Non-pigmented ciliary epithelial cell (primary cell): ENCODE results near the gene PDE4C.

ENCODE experiments used
- DNase-seq: peaks from one replicate; pipeline ENCODE4 v3.0.0-alpha.2; 2010; ENCODE audit warnings: low read depth

Gene PDE4C

DNA sequence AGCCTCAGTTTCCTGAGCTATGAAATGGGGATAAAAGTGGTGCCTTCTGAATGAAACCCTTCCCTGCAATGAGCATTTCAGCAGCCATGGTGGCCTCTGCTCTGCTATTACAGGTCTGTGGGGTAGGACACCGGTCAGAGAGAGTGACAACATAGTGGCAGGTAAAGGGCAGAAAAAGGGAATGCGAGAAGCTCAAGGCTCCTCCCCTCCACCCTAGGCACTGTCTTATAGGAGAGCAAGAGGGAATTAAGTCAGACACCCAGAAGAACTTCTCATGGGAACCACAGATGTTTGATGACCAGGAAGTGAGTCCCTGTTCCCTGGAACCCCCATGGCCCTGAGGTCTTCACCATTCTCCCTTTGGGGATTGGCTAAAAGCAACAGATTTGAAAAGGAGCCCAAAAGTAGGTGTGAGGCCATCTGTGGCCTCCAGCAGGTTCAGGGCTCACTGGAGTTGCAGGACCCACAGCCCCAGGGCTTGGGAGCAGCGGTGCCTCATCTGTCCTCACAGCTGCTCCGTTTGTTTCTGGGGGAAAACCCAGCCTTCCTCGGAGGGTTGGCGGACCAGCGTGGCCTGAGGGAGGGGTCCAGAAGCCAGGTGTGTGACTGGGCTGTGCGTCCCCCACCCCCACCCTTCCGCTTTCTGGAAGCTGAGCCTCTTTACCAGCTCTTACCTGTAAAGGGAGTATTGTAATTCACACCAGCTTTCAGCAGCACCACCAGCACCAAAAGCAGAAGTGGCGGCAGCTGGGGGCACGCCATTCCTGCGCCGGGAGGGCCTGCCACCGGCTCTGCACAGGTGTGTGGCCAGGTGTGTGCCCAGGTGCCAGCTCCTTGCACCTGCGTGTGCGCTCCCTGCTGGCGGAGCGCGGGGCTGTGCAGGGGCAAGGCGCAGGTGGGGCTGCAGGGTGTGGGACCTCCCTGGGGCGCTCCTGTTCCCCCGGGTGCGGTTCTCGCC lies 28.6 kb upstream of the PDE4C start:
- DNase-seq = no peak

GRCh38 chr19:18253716-18254115 lies 27.5 kb upstream of the PDE4C start:
- no peak for DNase-seq

DNA sequence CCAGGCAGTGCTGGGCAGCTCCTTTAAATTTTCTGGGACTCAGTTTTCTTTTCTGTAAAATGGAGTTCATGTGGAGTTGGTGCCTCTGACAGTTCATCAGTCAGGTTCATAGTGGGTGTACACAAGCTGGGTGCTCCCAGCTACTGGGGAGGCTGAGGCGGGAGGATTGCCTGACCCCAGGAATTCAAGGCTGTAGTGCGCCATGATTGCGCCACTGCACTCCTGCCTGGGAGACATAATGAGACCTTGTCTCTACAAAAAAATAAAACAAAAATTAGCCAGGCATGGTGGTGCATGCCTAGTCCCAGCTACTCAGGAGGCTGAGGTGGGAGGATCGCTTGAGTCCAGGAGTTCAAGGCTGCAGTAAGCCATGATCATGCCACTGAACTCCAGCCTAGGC lies 26.9 kb upstream of the PDE4C start:
- DNase-seq = no peak

DNA sequence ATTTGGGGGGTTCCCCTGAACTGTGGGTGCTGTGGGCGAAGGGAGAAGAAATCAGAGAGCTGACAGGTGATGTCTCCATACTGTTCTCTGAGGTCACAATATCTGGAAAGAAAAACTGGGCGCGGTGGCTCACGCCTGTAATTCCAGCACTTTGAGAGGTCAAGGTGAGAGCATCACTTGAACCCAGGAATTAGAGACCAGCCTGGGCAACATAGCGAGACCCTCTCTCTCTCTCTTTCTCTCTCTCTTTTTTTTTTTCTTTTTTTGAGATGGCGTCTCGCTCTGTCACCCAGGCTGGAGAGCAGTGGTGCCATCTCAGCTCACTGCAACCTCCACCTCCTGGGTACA lies 26.1 kb upstream of the PDE4C start:
- DNase-seq = no peak

- DNase-seq = peak; percentile 14
These were observed 25.5 kb upstream of the PDE4C start for GRCh38 chr19:18251587-18252369.

DNA sequence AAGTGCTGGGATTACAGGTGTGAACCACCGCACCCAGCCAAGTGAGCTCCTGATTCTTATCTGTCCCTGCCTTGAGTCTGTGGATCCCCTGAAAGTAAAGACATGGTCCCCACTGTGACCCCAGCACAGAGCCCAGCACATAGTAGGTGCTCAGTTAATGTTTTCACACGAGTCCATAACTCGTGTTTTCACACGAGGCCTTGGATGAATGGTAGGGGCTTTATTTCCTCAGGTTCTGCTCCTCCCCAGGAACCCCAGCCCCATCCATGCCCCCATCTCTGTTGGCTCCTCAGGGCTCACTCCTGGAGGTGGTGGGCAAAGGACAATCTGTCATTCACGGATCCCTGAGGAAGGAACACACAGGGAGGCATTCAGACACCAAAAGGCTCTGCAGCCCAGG lies 23.6 kb upstream of the PDE4C start:
- no peak for DNase-seq

- no peak for DNase-seq
These were observed 19.1 kb upstream of the PDE4C start for GRCh38 chr19:18245297-18245696.

GRCh38 chr19:18239303-18239702 lies 13.1 kb upstream of the PDE4C start:
- DNase-seq = no peak

DNA sequence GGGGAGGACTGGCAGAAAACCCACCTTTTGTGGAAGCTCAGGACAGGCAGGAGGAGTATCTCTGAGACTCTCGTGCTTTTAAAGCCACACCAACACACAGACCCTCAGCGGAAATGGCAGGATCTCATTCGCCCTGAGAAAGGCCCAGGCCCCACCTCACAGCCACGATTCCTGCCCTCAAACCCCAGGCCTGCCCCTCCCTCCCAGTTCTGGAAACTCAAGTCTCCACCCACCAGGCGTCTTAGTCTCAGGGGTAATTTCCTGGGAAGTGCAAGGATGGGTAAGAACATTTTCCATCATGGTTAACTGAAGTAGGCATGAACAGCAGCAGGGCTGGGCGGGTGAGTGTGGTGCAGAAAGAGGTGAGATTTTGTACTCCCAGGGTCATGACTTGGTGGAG lies 8.0 kb upstream of the PDE4C start:
- DNase-seq = no peak

GRCh38 chr19:18233224-18233825 lies 7.1 kb upstream of the PDE4C start:
- no peak for DNase-seq

DNA sequence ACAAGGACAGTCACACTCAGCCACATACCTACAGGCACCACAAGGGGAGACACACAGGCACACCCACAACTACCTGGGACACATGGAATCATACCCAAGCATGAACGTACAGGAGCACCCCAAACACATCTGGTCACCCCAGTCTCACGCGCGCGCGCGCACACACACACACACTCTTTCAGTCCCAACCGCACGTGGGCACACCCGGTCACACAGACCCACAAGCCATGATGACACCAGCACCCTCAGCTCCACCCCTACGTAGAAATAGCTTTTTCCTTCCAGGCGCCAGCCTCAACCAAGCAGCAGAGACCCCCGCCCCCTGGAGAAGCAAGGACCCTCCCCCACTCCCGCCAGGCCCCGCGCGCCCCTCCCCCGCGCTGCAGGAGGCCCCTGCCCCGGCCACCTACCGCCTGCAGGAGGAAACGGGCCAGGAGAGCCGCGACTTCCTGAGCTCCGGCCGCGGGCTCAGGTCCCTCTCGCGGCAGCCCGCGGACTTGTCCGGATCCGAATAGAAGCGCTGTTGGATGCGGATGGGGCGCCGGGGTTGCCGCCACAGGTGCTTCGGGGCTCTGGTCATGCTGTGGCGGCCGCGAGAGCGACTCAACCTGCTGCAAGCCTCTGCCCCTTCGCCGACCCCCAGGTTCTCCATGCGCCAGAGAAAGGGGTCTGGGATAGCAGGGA lies 6.4 kb upstream of the PDE4C start:
- DNase-seq = no peak

- DNase-seq = no peak
These were observed 5.5 kb upstream of the PDE4C start for GRCh38 chr19:18231775-18232174.

GRCh38 chr19:18230941-18231734 lies 4.9 kb upstream of the PDE4C start:
- DNase-seq = no peak

DNA sequence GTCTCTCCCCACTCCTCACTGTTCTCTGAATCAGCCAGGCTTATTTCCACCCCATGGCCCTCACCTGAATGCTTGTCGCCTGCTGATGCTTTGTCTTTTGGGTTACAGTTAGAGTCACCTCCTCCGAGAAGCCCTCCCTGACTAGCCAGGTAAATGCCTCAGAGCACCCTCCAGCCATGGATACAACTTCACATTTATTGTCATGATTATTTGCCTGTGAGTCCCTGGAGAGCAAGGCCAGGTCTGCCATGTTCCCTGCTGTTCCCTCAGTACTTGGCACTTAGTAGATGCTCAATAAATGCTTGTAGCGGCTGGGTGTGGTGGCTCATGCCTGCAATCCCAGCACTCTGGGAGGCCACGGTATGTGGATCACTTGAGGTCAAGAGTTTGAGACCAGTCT lies 3.7 kb upstream of the PDE4C start:
- DNase-seq = no peak

GRCh38 chr19:18229474-18229873 lies 3.2 kb upstream of the PDE4C start:
- DNase-seq = no peak

- DNase-seq = no peak
These were observed 1.6 kb upstream of the PDE4C start for GRCh38 chr19:18227781-18228271.

GRCh38 chr19:18226956-18227780 lies 930 bp upstream of the PDE4C start:
- no peak for DNase-seq

DNA sequence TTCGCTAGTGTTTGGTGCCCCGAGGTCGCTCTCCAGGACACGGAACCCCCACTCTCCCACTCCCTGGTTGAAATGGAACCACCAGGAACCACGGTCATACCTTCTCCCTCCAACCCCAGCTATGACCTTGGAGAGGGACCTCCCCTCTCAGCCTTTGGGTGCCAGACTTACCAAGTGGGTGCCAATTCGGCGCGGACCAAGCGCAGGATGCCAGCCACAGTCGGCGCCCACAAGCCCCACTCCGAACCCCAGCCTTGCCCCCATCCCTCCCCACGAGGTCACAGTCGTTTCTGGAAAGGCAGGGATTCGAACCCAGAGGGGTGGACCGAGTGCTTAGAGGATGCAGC lies 910 bp downstream of the PDE4C start:
- DNase-seq = no peak

DNA sequence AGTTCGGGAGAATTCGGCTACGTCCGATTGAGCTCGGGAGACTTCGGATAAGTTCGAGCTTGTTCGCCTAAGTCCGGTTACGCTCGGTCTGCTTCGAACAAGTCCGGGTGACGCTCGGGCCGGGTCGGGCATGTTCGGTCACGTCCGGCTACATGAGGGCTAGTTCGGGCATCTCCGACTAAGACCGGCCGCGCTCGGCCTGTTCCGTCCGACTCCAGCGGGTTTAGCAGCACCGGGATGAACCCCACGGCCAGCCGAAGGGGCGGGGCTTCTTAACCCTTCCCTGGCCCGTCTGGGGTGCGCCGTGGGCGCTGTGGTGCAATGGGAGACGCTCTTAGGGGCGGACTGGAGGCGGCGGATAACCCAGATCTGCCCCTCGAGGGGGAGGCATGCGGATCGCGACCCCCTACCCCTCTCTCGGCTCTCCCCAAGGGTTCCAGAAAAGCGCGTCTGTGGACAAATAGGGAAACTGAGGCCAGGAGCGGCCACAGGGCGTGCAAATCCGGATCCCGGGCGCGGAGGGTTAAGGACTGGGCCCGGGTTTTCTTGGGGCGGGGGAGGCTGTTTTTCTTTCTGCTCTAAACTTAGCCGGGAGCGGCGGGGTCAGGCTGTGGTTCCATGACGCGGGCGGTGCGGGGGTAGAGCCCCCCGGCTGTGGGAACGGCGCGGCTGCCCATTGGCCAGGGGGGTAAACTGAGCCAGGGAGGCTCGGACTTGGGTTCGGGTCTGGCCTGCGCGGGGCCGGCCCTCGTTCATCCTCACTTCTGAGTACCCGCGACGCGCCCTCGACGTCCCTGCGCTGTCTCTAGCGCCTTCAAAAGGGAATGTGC lies 1.5 kb downstream of the PDE4C start:
- DNase-seq = peak; percentile 97
